PFSK-1 (cell line): Measurements from ENCODE around the gene CHMP4A.

Experiments used
- POLR2AphosphoS5 ChIP-seq: IDR thresholded peaks from 2 replicates; pipeline ENCODE4 v1.6.1; 2012; ENCODE audit warnings: low read depth, mild to moderate bottlenecking, control low read depth, low read length, moderate library complexity
- SIN3A ChIP-seq: IDR thresholded peaks from 2 replicates; pipeline ENCODE4 v1.6.1; 2012; ENCODE audit warnings: mild to moderate bottlenecking, low read length, moderate library complexity, borderline replicate concordance; ENCODE audit not compliant: insufficient read depth
- TAF1 ChIP-seq: IDR thresholded peaks from 2 replicates; pipeline ENCODE4 v1.6.1; 2012; ENCODE audit warnings: low read length, control low read depth, borderline replicate concordance; ENCODE audit not compliant: insufficient read depth
- TF ChIP-seq, protein P1 (sequence below), 2 experiments: IDR thresholded peaks; 2 replicates each; pipeline versions ENCODE4 v1.6.1 to v1.8.0; 2011 to 2012; ENCODE audit warnings: low read depth in 2 of 2, low read length in 2 of 2, control low read depth in 1 of 2, inconsistent platforms in 1 of 2, mild to moderate bottlenecking in 1 of 2, moderate library complexity in 1 of 2; ENCODE audit not compliant: insufficient read depth in 1 of 2

DNA sequence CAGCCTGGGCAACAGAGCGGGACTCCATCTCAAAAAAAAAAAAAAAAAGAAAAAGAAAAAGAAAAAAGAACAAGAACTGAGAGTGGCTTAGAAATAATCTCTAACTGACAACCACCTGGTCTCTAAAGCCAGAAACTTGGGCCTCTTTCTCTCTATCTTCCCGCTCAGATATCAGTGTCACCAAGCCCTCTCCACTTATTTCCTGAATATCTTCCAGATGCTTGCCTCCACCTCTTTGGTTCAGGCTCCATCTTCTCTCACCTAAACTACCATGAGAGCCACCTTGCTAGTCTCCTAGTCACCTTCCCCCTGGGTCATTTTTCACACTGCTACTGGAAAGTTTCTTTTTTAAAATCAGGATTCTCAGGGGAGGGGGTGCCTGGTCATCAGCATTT, 16.2 kb downstream of the CHMP4A start:
- no peak for TF ChIP-seq POLR2AphosphoS5
- TF ChIP-seq, protein P1, sequence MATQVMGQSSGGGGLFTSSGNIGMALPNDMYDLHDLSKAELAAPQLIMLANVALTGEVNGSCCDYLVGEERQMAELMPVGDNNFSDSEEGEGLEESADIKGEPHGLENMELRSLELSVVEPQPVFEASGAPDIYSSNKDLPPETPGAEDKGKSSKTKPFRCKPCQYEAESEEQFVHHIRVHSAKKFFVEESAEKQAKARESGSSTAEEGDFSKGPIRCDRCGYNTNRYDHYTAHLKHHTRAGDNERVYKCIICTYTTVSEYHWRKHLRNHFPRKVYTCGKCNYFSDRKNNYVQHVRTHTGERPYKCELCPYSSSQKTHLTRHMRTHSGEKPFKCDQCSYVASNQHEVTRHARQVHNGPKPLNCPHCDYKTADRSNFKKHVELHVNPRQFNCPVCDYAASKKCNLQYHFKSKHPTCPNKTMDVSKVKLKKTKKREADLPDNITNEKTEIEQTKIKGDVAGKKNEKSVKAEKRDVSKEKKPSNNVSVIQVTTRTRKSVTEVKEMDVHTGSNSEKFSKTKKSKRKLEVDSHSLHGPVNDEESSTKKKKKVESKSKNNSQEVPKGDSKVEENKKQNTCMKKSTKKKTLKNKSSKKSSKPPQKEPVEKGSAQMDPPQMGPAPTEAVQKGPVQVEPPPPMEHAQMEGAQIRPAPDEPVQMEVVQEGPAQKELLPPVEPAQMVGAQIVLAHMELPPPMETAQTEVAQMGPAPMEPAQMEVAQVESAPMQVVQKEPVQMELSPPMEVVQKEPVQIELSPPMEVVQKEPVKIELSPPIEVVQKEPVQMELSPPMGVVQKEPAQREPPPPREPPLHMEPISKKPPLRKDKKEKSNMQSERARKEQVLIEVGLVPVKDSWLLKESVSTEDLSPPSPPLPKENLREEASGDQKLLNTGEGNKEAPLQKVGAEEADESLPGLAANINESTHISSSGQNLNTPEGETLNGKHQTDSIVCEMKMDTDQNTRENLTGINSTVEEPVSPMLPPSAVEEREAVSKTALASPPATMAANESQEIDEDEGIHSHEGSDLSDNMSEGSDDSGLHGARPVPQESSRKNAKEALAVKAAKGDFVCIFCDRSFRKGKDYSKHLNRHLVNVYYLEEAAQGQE (IDR thresholded peaks at IDR 0.05; ENCODE audit: insufficient read depth in 1 of 2, low read depth in 2 of 2, low read length in 2 of 2), result no peak
- no peak for TF ChIP-seq SIN3A
- no peak for TF ChIP-seq TAF1
